M059J (cell line): ENCODE measurements around the gene CEP72. TPM values are rescaled to one million over a fixed set of nuclear protein-coding genes. Genes with fewer than 3 reads are reported as not detected.
"Not testable (repeated sequence)": the region's sequence is repeated elsewhere in the genome, so short reads cannot be mapped to it uniquely, and the experiment has no call there.

Experiments
- DNase-seq: peaks from one replicate; pipeline ENCODE4 v3.0.0-alpha.2; 2012; ENCODE audit warnings: low read depth
- total RNA-seq: library from RNA; depleted of rRNA; stranded (reverse); fragments of >200 nt; shearing (Covaris generic); gene quantifications from 2 replicates; pipeline ENCODE4 v1.2.3, GENCODE V29; 2014; rRNA removed

The CEP72 gene, protein sequence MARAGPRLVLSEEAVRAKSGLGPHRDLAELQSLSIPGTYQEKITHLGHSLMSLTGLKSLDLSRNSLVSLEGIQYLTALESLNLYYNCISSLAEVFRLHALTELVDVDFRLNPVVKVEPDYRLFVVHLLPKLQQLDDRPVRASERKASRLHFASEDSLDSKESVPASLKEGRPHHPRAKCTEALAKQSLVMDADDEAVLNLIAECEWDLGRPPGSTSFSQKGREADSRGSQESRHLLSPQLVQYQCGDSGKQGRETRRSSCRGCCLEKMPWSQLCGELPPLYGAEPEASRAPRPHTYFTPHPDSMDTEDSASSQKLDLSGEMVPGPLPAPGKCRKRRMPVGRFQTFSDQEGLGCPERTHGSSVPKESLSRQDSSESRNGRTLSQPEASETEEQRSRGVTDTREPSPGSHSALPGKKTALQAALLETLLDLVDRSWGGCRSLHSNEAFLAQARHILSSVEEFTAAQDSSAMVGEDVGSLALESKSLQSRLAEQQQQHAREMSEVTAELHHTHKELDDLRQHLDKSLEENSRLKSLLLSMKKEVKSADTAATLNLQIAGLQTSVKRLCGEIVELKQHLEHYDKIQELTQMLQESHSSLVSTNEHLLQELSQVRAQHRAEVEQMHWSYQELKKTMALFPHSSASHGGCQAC
- 3.7 and 6.1 TPM in 2 replicates for total RNA-seq

GRCh38 chr5:611731-612486 is at the start of gene CEP72:
Gene CEP72 (plus strand): TSS chr5:612340. CDS start chr5:612362, 22 bp downstream.
- peak; percentile 80 for DNase-seq

DNA sequence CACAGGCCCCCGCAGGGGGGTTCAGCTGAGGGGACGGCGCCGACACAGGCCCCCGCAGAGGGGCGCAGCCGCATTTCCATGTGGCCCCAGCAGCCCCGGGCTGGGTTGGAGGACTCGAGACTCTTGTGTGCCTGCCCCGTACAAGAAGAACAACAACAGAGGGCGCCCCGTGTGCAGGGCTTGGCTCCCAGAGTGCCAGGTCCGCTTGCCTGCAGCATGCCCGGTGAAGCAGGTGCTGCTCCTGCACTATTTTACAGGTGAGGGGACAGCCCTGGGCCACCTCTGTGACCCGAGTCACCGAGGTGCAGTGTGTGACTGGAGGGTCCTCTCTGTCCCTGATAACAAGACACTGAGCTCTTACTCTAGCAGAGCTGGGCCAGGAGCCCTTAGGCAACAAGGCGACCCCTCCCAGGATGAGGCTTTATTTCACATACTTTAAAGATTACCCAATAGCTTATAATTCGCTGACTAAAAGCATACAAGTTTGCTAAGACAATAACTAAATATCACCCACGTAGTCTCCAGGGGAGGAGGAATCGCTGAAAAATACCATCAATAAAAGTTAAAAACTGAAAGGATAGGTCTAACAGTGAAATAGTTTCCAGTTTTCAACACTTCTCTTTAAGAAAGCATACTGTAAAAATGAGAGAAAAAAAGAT is 46.2 kb upstream of the CEP72 start:
- no peak for DNase-seq

DNA sequence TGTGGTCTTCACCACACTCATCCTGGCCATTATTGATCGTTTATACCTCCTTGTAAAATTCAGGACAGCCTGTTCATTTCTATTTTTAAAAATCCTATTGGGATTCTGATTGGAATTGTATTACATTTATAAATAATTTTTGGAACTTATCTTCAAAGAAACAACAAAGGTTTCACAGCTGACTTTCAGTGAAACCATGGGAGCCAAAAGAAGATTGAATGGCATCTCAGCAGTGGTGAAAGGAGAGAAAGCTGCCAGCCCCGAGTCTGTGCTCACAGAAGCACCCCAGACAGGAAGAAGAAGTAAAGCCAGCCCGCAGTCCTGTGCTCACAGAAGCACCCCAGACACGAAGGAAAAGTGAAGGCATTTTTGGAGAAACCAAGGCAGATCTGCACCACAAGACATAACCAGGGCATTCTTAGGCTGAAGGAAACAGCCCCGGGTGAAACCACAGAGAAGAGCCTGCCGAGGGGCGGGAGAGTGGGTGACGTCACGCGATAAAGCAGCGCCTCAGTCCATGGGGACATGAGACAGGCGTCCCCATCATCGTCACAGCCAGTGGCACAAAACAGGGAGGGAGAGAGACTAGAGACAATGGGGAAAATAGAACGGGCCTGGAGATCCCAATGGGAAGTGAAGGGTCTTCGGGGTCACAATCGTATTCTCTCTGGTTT is 45.4 kb upstream of the CEP72 start:
- DNase-seq = no peak

DNA sequence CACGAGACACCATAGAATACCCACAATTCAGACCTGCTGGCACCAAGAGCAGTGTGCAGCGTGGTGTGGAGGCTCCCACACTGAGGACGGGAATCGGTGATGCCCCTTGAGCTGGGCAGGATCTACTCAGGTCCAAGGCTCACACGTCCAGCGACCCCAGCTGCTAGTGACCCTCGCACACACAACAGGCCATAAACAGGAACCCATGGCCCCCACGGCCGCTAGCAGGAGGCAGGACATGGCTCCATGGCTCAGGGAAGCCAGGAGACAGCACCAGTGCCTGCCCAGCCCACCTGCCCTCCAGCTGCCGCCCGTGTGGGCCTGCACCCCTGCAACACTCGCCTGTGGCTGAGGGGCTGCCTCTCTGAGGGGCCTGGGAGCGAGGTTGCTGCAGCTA is 44.5 kb upstream of the CEP72 start:
- no peak for DNase-seq

DNA sequence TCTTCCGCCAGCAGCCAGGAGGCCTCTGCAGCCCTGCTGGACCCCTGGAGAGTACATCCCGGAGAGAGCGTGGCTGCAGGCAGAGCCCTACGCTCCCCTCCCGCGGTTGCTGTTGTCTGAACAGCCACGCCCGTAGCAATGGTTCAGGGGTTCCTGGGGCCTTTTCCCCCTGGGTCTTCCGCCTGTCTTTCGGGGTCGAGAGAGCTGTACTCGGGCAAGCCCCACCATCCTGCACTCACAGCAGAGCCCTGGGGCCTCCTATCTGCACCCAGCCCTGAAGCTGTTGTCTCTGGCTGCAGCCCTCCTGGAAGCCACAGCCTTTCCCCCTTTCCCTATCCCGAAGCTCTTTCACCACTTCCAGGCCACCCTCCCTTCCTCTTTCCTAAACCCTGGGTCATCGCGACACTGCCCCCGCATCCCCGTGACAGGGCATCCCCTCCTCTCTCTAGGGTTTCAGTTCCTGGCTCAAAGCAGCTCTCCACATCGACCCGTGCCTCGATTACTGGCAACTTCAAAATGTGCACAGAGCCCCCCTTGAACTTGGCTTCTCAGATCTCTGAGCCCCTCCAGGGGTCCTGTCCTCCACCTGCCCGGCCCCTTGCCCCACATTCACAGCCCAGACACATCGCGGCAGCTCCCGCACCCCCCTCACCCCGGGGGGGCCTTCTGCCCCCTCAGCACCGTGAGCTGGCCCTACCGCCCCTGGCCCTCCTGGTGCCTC is 43.9 kb upstream of the CEP72 start:
- DNase-seq = no peak

DNA sequence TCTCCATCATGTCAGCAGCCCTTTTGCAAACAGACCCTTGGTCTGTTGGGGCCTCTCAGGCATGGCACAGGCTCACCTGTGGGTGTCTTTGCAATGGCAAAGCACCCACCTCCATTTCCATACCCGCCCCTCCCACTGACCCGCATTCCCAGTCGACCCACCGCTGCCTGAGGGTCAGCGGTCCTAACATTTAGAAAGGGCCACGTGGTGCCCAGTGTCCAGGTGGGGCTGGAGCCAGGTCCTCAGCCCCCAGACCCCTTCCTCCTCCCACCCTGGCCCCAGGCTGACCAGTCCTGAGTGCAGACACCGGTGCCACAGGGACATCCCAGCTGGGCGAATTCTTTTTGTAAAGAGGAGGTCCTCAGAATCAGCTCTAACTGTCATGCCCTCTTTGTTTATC is 43.3 kb upstream of the CEP72 start:
- no peak for DNase-seq

GRCh38 chr5:569358-569867 is 42.7 kb upstream of the CEP72 start:
- no peak for DNase-seq

DNA sequence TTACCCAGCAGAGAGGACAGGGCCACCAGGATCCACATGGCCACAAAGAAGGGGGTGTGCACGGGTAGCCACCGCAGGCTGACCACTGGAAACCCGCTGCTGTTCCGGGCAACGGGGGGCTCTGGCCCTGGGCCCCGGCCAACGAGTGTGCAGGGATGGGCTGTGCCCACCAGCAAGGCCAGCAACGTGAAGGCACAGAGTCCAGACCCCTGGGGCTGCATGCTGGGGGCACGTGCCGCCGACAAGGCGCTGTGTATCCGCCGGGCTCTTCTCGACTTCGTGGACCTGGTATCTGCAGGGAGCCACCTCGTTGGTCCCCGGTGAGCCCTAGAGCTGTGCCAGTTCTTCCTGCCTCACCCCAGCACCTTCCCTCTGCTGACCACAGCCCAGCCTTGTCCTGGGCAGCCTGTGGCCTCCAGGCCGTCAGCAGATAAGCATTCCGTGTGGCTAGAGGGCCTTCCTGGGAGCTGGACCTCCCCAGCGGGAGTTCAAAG is 42.2 kb upstream of the CEP72 start:
- no peak for DNase-seq

DNA sequence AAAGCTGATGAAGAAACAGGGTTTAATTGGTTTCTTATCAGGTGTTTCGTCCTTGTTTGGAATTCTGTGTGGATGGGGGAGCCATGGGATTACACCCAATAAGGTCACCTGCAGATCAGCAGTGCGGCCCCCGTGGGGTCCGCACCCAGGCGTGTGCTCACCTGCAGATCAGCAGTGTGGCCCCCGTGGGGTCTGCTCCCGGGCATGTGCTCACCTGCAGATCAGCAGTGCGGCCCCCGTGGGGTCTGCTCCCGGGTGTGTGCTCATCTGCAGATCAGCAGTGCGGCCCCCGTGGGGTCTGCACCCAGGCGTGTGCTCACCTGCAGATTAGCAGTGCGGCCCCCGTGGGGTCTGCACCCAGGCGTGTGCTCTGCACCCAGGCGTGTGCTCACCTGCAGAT is 41.7 kb upstream of the CEP72 start:
- DNase-seq = no peak

DNA sequence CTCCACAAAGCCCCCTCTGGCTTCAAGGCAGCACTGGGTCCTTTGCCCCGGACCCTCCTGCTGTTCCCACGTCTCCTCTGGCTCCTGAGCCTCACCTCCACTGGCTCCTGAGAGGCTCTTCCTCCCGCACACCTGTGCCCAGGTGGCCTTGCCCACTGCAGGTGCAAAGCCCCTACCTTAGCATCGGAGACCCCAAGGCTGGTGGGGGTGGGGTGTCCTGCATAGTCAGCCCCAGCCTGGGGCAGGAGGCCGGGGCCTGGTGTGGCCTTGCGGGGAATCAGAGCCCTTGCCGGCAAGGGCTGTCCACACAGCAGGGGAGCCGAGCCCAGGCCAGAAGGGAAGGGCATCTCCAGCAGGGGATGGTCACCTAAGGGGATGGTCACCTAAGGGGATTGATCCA is 41.3 kb upstream of the CEP72 start:
- no peak for DNase-seq

DNA sequence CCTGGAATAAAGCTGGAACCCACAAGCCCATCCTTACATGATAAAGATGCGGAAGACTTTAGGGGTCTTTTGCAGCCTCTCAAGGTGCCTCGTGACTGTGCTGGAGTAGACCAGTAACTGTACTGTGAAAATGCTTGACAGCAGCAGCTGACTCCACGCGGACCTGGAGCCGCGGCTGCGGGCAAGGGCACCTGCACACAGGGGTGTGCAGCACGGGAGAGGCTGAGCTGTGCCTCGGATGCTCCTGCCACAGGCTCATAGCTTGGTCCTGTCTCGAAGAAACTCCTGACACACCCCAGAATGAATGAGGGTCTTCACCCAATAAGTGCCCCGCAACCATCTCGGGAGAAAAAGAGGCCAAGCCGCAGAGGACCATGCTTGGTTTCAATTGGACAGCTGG is 40.3 kb upstream of the CEP72 start:
- no peak for DNase-seq

- no peak for DNase-seq
Measured at GRCh38 chr5:572398-573019, 39.6 kb upstream of the CEP72 start.

DNA sequence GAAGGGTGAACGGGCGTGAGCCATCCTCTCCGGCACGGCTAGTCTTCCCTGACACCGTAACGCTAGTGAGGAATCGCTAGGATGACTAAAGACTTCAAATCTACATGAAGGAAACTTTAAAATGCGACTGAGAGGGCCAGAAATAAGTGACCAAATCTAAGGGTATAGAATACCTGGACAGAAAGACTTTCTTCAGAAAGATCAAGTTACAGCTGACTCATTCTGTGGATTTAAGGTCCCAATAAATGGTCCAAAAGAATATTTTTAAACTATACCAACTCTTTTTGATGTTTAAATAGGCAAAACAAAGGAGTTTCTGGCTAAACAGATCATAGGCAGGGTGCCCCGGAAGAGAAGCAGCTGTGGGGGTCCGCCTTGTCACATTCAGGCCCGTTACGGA is 38.9 kb upstream of the CEP72 start:
- DNase-seq = no peak

DNA sequence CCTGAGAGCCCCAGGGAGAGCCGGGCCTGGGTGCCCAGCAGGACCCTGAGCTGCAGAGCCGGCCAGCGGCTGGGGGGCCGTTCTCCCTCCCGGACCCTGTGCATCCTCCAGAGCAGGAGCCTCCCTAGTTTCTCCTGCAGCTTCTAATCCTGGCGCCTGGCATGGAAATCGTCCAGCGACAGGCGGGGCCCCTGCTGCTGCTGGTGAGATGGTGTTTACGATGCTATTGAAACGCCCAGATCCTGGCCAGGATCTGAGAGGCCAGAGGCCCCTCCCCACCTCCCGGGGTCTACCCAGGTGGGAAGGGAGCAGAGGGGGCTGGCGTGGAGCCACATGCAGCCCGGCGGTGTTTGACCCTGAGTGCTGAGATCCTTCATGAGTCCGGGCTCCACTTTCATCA is 38.2 kb upstream of the CEP72 start:
- DNase-seq = no peak

DNA sequence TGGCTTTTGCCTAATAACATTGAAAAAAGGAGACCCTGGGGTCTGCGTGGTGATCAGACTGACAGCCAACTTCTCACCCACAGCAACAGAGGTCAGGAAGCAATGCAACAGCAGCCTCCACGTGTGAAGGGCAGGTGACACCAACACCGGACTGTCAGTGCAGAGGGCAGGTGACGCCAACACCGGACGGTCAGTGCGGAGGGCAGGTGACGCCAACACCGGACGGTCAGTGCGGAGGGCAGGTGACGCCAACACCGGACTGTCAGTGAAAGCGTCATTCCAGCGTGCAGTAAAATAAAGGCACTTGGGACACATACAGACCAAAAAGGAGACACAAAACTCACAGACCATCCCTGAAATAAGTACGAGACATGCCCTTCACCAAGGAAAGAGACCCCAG is 37.2 kb upstream of the CEP72 start:
- no peak for DNase-seq

DNA sequence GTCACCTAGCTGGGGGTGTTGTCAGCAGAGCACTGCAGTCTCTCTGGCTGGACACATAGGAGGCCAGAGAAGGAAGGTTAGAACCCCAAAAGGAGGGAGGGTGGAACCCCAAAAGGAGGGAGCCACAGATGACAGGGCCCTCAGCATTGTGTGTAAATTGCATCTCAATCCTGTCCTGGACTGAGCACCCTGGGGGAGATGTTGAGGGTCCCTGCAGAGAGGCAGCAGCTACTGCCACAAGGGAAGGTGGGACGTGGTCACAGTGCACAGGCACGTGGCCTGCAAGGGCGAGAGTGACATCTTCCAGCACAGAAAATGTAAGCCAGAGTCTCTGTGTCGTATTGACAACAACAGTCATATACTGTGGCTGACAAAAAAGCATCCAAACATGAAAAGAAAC is 36.5 kb upstream of the CEP72 start:
- no peak for DNase-seq

DNA sequence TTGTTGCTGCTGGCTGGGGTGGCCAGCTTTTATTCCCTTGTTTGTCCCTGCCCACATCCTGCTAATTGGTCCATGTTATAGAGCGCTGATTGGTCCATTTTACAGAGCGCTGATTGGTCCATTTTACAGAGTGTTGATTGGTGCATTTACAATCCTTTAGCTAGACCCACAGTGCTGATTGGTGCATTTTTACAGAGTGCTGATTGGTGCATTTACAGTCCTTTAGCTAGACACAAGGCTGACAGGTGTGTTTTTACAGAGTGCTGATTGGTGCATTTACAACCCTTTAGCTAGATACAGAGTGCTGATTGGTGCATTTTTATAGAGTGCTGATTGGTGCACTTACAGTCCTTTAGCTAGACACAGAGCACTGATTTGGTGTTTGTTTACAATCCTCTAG is 34.9 kb upstream of the CEP72 start:
- DNase-seq = not testable (repeated sequence)

DNA sequence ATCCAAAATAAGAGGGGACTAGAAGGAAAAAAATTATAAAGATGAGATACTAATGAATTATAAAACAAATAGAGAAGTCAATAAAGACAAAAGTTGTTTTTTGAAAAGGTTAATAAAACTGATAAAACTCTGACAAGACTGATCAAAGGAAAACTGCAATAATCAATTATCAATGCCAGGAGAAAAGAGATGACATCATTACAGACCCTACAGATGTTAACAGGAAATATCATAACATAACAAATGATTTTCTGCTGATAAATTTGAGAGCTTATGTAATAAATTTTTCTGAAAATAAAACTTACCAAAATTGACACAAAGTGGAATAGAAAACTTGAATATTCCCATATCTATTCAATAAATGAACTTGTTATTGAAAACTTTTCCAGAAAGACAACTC is 34.3 kb upstream of the CEP72 start:
- no peak for DNase-seq

DNA sequence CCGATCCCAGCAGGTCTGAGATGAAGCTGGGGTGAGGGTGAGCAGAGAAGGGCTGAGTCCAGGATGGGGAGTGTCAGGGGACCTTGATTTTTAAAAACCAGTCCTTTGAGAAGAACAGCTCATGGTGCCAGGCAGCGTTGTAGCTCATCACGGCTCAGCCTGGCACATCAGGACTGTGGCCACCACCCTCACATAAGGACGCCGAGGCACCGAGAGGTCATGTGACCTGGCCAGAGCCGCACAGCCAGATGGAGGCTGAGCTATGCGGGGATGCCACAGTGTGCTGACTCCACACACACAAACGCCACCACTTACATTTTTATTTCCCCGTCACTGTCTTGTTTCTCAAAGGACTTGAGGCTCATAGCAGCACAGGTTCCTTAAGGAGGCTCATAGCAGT is 32.9 kb upstream of the CEP72 start:
- no peak for DNase-seq

DNA sequence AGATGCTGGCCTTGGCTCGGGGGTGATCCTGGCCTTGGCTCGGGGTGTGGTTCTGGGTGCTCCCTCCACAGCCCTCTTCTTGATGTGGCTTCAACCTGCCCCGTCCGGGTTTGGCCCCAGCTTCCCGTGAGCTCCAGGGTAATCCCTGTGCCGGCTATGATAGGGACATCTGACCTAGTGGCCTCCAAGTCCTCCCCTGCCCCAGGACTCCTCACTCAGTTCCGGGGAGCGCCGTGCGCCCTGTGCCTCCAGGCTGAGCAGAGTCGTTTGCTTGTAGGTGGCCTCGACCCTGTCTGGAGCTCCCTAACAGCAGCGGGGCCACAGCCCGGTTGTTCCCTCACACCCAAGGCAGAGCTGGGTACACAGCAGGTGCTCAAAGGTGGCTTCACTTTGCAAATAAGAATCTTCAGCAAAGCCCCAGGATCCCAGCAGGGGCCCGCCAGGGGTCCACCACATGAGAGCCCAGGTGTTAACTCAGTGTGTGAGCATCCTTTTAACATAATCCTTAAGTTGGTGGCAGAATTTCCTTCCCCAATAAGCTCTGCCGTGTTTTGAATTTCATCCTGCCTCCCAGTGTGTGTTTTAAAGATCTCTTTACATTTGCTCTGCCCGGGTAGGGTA is 32.3 kb upstream of the CEP72 start:
- no peak for DNase-seq
